Upper lobe of left lung (tissue), 4 donors: ENCODE measurements around the gene ADGRF1.

ENCODE experiments used
- CTCF ChIP-seq, 6 experiments: fragments of 450-650 bp in 4 of 6; fragments of 200-600 bp in 2 of 6; sonication (generic) in 2 of 6; IDR thresholded peaks; one replicate each; pipeline ENCODE4 v1.5.1; 2016 to 2019; ENCODE audit warnings: antibody characterized with exemption in 6 of 6
- EP300 ChIP-seq, 4 donors: sonication (generic); formaldehyde crosslinking; IDR thresholded peaks; one replicate each; pipeline ENCODE4 v1.5.1; 2017; ENCODE audit warnings: antibody characterized with exemption in 4 of 4, control low read depth in 2 of 4
- POLR2AphosphoS5 ChIP-seq, 2 donors: sonication (generic); formaldehyde crosslinking; IDR thresholded peaks; one replicate each; pipeline ENCODE4 v1.5.1; 2017; ENCODE audit warnings: antibody characterized with exemption in 2 of 2

GRCh38 chr6:47079638-47080037 is 37.5 kb upstream of the ADGRF1 start:
- TF ChIP-seq POLR2AphosphoS5 (IDR thresholded peaks at IDR 0.05) (no peak), CTCF (IDR thresholded peaks at IDR 0.05) (no peak), EP300 (IDR thresholded peaks at IDR 0.05) (no peak)
